Endodermal cell (in vitro differentiated cells): ENCODE measurements around the gene ERICH6. TPM values are rescaled to one million over a fixed set of nuclear protein-coding genes. Genes with fewer than 3 reads are reported as not detected.

Experiments used
- DNase-seq: peaks from one replicate; pipeline ENCODE4 v3.0.0-alpha.2; 2017
- H3K27ac ChIP-seq: 2 replicates; pipeline ENCODE4 v1.5.1; 2013; ENCODE audit warnings: mild to moderate bottlenecking, low read depth, low read length, moderate library complexity
- H3K27me3 ChIP-seq: 2 replicates; pipeline ENCODE4 v1.6.1; 2013; ENCODE audit warnings: mild to moderate bottlenecking, low read length, moderate library complexity; ENCODE audit not compliant: insufficient read depth, control insufficient read depth, poor library complexity, severe bottlenecking
- H3K36me3 ChIP-seq: 2 replicates; pipeline ENCODE4 v1.7.0; 2013; ENCODE audit warnings: mild to moderate bottlenecking, low read length, moderate library complexity; ENCODE audit not compliant: control insufficient read depth, insufficient read depth
- H3K4me1 ChIP-seq: one replicate; pipeline ENCODE4 v1.7.0; 2013; ENCODE audit warnings: low read length; ENCODE audit not compliant: control insufficient read depth, insufficient read depth
- H3K4me3 ChIP-seq: 2 replicates; pipeline ENCODE4 v1.5.1; 2013; ENCODE audit warnings: mild to moderate bottlenecking, low read length, moderate library complexity
- H3K9ac ChIP-seq: 2 replicates; pipeline ENCODE4 v1.6.1; 2013; ENCODE audit warnings: mild to moderate bottlenecking, low read length, moderate library complexity; ENCODE audit not compliant: poor library complexity, severe bottlenecking; ENCODE audit errors: extremely low read depth
- H3K9me3 ChIP-seq: 2 replicates; pipeline ENCODE4 v1.6.1; 2013; ENCODE audit warnings: mild to moderate bottlenecking, low read length, moderate library complexity; ENCODE audit not compliant: control insufficient read depth
- H3K27ac Mint-ChIP-seq: 2 replicates; pipeline ENCODE4 v1.8.0; 2020; ENCODE audit warnings: mixed read lengths
- H3K27me3 Mint-ChIP-seq: 2 replicates; pipeline ENCODE4 v1.8.0; 2021; ENCODE audit warnings: mild to moderate bottlenecking, mixed read lengths; ENCODE audit not compliant: insufficient read depth
- H3K36me3 Mint-ChIP-seq: 2 replicates; pipeline ENCODE4 v1.8.0; 2020; ENCODE audit warnings: low read depth, mixed read lengths
- H3K4me1 Mint-ChIP-seq: 2 replicates; pipeline ENCODE4 v1.8.0; 2020; ENCODE audit warnings: mixed read lengths
- H3K4me3 Mint-ChIP-seq: 2 replicates; pipeline ENCODE4 v1.8.0; 2020; ENCODE audit warnings: mild to moderate bottlenecking, moderate library complexity, mixed read lengths
- H3K9me3 Mint-ChIP-seq: 2 replicates; pipeline ENCODE4 v1.8.0; 2020; ENCODE audit warnings: mild to moderate bottlenecking, mixed read lengths
- WGBS, 2 experiments: methylation state at CpG; one replicate each; pipeline versions ENCODE4 v1.1.5 to v1.1.7; 2013; ENCODE audit warnings: missing lambda C conversion rate in 2 of 2, mixed read lengths in 1 of 2; ENCODE audit not compliant: insufficient coverage in 1 of 2, insufficient read length in 1 of 2; 5-methylcytosine and 5-hydroxymethylcytosine counted together
- total RNA-seq, 2 donors: library from RNA; stranded (reverse); fragmentation: NEBNext Ultra II Directional in 1 of 2; extraction: Animal tissue kit (Norgen Biotek cat#: 25700) in 1 of 2; gene quantifications; 2 replicates in 1 of 2; 3 replicates in 1 of 2; pipeline ENCODE4 v1.2.1, GENCODE V29; 2021
- TF ChIP-seq, protein P1 (sequence below): fragments of 200-600 bp; sonication (generic); conservative IDR thresholded peaks from 2 replicates; pipeline ENCODE4 v1.5.0; 2021; ENCODE audit warnings: antibody characterized with exemption, mild to moderate bottlenecking

The ERICH6 gene
- total RNA-seq, 2 donors from 2014 or later = 0.42 TPM; not detected in 1

- Histone ChIP-seq H3K9ac (no peak overlapping the region), H3K9me3 (peaks cover 17% of the 10 kb centered on the region), H3K36me3 (peaks cover 4% of the 10 kb centered on the region), H3K4me3 (no peak overlapping the region), H3K27ac (no peak overlapping the region), H3K27me3 (no peaks in the 10 kb centered on the region), H3K4me1 (no peaks in the 10 kb centered on the region)
- H3K4me1 Mint-ChIP-seq = no peaks in the 10 kb centered on the region
- WGBS, 2 experiments = 91 to 95% methylated on average over 2 of the region's 2 CpGs
- DNase-seq = no peak
- H3K27ac Mint-ChIP-seq = no peak overlapping the region
- H3K36me3 Mint-ChIP-seq = peaks cover 63% of the 10 kb centered on the region
- H3K27me3 Mint-ChIP-seq = peaks cover 18% of the 10 kb centered on the region
- no peak overlapping the region for H3K4me3 Mint-ChIP-seq
- peaks cover 52% of the 10 kb centered on the region for H3K9me3 Mint-ChIP-seq
- TF ChIP-seq, protein P1, sequence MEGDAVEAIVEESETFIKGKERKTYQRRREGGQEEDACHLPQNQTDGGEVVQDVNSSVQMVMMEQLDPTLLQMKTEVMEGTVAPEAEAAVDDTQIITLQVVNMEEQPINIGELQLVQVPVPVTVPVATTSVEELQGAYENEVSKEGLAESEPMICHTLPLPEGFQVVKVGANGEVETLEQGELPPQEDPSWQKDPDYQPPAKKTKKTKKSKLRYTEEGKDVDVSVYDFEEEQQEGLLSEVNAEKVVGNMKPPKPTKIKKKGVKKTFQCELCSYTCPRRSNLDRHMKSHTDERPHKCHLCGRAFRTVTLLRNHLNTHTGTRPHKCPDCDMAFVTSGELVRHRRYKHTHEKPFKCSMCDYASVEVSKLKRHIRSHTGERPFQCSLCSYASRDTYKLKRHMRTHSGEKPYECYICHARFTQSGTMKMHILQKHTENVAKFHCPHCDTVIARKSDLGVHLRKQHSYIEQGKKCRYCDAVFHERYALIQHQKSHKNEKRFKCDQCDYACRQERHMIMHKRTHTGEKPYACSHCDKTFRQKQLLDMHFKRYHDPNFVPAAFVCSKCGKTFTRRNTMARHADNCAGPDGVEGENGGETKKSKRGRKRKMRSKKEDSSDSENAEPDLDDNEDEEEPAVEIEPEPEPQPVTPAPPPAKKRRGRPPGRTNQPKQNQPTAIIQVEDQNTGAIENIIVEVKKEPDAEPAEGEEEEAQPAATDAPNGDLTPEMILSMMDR = no peak
Measured at GRCh38 chr3:150710097-150710496, 6.4 kb upstream of the ERICH6 start.

- TF ChIP-seq, protein P1 = no peak
- Mint-ChIP-seq H3K27ac (peak overlapping the region; percentile 90), H3K36me3 (peaks cover 14% of the 10 kb centered on the region), H3K4me1 (no peaks in the 10 kb centered on the region), H3K4me3 (peak overlapping the region; percentile 80), H3K27me3 (peaks cover 6% of the 10 kb centered on the region), H3K9me3 (peaks cover 10% of the 10 kb centered on the region)
- 36 to 71% methylated on average over 18 to 29 of the region's 29 CpGs for WGBS, 2 experiments
- H3K27me3 ChIP-seq = no peaks in the 10 kb centered on the region
- peak overlapping the region; percentile 94 for H3K9ac ChIP-seq
- H3K36me3 ChIP-seq = no peaks in the 10 kb centered on the region
- H3K4me1 ChIP-seq = no peaks in the 10 kb centered on the region
- peak overlapping the region; percentile 90 for H3K4me3 ChIP-seq
- H3K27ac ChIP-seq = no peak overlapping the region
- no peak for DNase-seq
- H3K9me3 ChIP-seq = peaks cover 8% of the 10 kb centered on the region
Measured at GRCh38 chr3:150703299-150703755, 393 bp downstream of the ERICH6 start.

DNA sequence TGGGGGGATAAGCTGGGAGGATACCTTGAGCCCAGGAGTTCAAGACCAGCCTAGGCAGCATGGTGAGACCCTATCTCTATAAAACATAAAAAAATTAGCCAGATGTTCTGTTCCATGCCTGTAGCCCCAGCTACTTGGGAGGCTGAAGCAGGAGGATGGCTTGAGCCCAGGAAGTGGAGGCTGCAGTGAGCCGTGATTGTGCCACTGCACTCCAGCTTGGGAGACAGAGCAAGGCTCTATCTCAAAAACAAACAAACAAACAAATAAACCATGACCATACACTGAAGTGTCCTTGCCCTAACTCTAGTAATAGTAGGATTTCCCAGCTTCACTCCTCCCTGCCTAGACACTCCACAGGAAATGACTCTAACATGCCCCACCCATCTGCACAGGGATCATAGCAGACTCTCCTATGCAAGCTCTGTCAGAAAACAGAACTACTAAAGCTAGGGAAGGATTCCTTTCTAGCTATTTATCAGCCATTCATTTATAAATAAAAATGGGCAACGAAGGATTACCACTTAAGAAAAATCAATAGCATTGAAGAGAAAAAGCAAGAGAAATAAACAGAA is 4.6 kb downstream of the ERICH6 start:
- Mint-ChIP-seq H3K36me3 (no peaks in the 10 kb centered on the region), H3K4me1 (no peaks in the 10 kb centered on the region), H3K9me3 (peaks cover 13% of the 10 kb centered on the region), H3K27ac (no peak overlapping the region), H3K4me3 (no peak overlapping the region), H3K27me3 (peaks cover 6% of the 10 kb centered on the region)
- 80 to 100% methylated on average over 1 to 2 of the region's 2 CpGs for WGBS, 2 experiments
- no peaks in the 10 kb centered on the region for H3K4me1 ChIP-seq
- no peak overlapping the region for H3K9ac ChIP-seq
- H3K27me3 ChIP-seq = no peaks in the 10 kb centered on the region
- DNase-seq = no peak
- H3K36me3 ChIP-seq = no peaks in the 10 kb centered on the region
- peaks cover 10% of the 10 kb centered on the region for H3K9me3 ChIP-seq
- H3K4me3 ChIP-seq = no peak overlapping the region
- TF ChIP-seq, protein P1 = no peak
- no peak overlapping the region for H3K27ac ChIP-seq
